SJCRH30 (cell line): ENCODE measurements around the gene MFSD11. TPM values are rescaled to one million over a fixed set of nuclear protein-coding genes. Genes with fewer than 3 reads are reported as not detected.
"Not testable (repeated sequence)": the region's sequence is repeated elsewhere in the genome, so short reads cannot be mapped to it uniquely, and the experiment has no call there.

Experiments used
- DNase-seq, 2 experiments: peaks; one replicate each; pipeline ENCODE4 v3.0.0-alpha.2; 2015 to 2020
- H3K27ac ChIP-seq: fragments of 250-450 bp; sonication (Bioruptor Pico); 2 replicates; pipeline ENCODE4 v1.5.1; 2020; ENCODE audit warnings: mild to moderate bottlenecking, moderate library complexity
- H3K27me3 ChIP-seq: fragments of 250-450 bp; sonication (Bioruptor Pico); 2 replicates; pipeline ENCODE4 v1.5.1; 2020; ENCODE audit warnings: mild to moderate bottlenecking, moderate library complexity
- H3K36me3 ChIP-seq: fragments of 250-450 bp; sonication (Bioruptor Pico); 2 replicates; pipeline ENCODE4 v1.5.1; 2020; ENCODE audit warnings: mild to moderate bottlenecking, moderate library complexity
- H3K4me1 ChIP-seq: fragments of 250-450 bp; sonication (Bioruptor Pico); 2 replicates; pipeline ENCODE4 v1.5.1; 2020; ENCODE audit warnings: mild to moderate bottlenecking, moderate library complexity
- H3K4me3 ChIP-seq: fragments of 250-450 bp; sonication (Bioruptor Pico); 2 replicates; pipeline ENCODE4 v1.5.1; 2020; ENCODE audit warnings: mild to moderate bottlenecking, moderate library complexity
- H3K9me3 ChIP-seq: fragments of 250-450 bp; sonication (Bioruptor Pico); replicated peaks from 2 replicates; pipeline ENCODE4 v1.5.1; 2020; ENCODE audit warnings: mild to moderate bottlenecking, moderate library complexity
- total RNA-seq: library from RNA; depleted of rRNA; stranded (reverse); fragments of >200 nt; shearing (Covaris generic); gene quantifications from 2 replicates; pipeline ENCODE4 v1.2.3, GENCODE V29; 2014

The MFSD11 gene
- total RNA-seq, 1 experiment from 2014 or later, result 40.4 TPM

- no peak for DNase-seq
- Histone ChIP-seq H3K36me3 (no peaks in the 10 kb centered on the region; the same call in 1 of the 2 replicates), H3K27ac (peak overlapping the region; percentile 86; the same call in 1 of the 2 replicates), H3K4me3 (peak overlapping the region; percentile 46; the same call in 1 of the 2 replicates), H3K27me3 (no peaks in the 10 kb centered on the region), H3K9me3 (no peaks in the 10 kb centered on the region), H3K4me1 (peaks cover 41% of the 10 kb centered on the region)
These were observed 36.4 kb upstream of the MFSD11 start for GRCh38 chr17:76701471-76701967.

GRCh38 chr17:76702076-76702475 lies 35.8 kb upstream of the MFSD11 start:
- no peak overlapping the region for H3K4me3 ChIP-seq
- no peaks in the 10 kb centered on the region; the same call in 1 of the 2 replicates for H3K36me3 ChIP-seq
- H3K27ac ChIP-seq, result no peak overlapping the region
- H3K9me3 ChIP-seq, result no peaks in the 10 kb centered on the region
- H3K4me1 ChIP-seq, result peaks cover 38% of the 10 kb centered on the region
- no peak for DNase-seq
- no peaks in the 10 kb centered on the region for H3K27me3 ChIP-seq

DNA sequence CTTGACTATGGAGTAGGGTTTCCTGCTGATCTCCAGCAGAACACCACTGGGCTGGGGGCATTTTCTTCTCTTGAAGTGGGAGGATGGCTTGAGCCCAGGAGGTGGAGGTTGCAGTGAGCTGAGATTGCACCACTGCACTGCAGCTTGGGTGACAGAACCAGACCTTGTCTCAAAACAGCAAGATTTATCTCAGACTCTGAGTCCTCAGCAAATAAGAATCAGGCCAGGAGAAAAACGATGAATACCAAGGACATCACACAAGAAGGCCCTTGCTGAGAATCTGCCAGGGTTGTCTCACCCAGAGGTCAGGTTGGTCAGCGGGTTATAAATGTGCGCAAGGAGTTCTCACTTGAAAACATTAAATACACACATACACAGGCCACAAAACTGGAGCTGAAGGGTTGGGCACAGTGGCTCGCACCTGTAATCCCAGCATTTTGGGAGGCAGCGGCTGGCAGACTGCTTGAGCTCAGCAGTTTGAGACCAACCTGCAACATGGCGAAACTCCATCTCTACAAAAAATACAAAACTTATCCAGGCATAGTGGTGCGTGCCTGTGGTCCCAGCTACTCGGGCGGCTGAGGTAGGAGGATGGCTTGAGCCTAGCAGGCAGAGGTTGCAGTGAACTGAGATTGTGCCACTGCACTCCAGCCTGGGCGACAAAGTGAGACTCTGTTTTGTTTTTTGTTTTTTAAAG lies 34.8 kb upstream of the MFSD11 start:
- Histone ChIP-seq H3K27me3 (no peaks in the 10 kb centered on the region), H3K36me3 (no peaks in the 10 kb centered on the region; the same call in 1 of the 2 replicates), H3K4me3 (no peak overlapping the region), H3K4me1 (peaks cover 35% of the 10 kb centered on the region), H3K27ac (no peak overlapping the region), H3K9me3 (no peaks in the 10 kb centered on the region)
- DNase-seq, result no peak

- Histone ChIP-seq H3K27ac (no peak overlapping the region), H3K36me3 (no peaks in the 10 kb centered on the region; the same call in 1 of the 2 replicates), H3K4me3 (no peak overlapping the region), H3K27me3 (no peaks in the 10 kb centered on the region), H3K9me3 (no peaks in the 10 kb centered on the region), H3K4me1 (peaks cover 34% of the 10 kb centered on the region)
- no peak for DNase-seq
These were observed 33.1 kb upstream of the MFSD11 start for GRCh38 chr17:76704805-76705204.

DNA sequence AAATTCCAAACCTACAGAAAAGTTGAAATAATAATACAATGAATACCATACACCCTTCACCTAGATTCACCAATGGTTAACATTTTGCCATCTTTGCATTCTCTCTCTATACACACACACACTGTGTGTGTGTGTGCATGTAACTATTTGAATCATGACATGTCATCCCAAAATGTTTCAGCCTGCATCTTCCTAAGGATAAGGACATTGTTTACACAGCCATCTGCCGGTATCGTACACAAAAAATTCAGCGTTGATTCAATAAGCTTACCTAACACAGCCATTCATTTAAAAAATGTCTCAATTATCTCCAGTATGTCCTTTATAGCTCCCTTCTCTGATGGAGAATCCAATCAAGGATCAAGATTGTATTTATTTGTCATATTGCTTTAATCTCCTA lies 31.1 kb upstream of the MFSD11 start:
- DNase-seq, result no peak
- H3K27me3 ChIP-seq, result no peaks in the 10 kb centered on the region
- no peaks in the 10 kb centered on the region; the same call in 1 of the 2 replicates for H3K36me3 ChIP-seq
- no peaks in the 10 kb centered on the region for H3K9me3 ChIP-seq
- H3K27ac ChIP-seq, result no peak overlapping the region
- no peak overlapping the region for H3K4me3 ChIP-seq
- H3K4me1 ChIP-seq, result peaks cover 22% of the 10 kb centered on the region

DNA sequence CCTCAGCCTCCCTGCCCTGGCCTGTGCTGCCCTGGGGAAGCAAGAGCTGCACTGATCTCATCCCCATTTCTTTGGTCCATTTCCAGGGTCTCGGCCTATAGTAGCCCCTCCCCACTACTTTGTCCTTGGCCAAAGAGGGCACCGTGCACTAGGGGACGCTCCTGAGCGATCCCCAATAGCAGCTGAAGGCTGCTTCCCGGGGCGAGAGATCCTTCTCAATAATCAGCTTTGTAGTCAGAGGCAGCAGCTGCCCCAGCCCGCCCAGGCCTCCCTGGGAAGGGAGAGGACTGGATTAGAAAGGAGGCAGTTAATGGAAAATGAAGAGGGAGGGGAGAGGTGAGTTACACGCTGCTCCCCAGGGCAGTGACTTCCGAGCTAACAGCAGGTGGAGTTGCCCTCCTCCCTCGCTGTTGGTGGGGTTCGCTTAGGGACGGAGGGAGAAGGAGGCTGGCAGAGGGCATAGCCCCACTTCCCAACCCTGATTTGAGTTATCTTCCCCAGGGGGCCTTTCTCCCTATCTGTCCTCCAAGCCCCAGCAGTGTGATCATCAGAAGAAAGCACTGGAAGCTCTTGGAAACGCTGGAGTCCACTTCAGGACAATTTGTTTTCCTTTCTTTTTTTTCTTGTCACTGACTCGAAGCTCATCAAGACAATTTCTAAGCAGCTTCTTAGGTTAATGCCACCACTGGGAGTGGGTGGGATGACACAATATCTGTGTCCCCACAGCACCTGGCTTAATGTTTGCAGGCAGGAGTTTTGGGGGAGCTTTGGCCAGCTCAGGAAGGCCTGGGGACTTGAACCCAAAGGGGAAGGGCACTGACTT lies 29.7 kb upstream of the MFSD11 start:
- Histone ChIP-seq H3K4me3 (no peak overlapping the region; the same call in 1 of the 2 replicates), H3K4me1 (peaks cover 21% of the 10 kb centered on the region), H3K27ac (peak overlapping the region; percentile 92), H3K36me3 (no peaks in the 10 kb centered on the region; the same call in 1 of the 2 replicates), H3K27me3 (no peaks in the 10 kb centered on the region), H3K9me3 (no peaks in the 10 kb centered on the region)
- DNase-seq, result peak; percentile 96 to 98

DNA sequence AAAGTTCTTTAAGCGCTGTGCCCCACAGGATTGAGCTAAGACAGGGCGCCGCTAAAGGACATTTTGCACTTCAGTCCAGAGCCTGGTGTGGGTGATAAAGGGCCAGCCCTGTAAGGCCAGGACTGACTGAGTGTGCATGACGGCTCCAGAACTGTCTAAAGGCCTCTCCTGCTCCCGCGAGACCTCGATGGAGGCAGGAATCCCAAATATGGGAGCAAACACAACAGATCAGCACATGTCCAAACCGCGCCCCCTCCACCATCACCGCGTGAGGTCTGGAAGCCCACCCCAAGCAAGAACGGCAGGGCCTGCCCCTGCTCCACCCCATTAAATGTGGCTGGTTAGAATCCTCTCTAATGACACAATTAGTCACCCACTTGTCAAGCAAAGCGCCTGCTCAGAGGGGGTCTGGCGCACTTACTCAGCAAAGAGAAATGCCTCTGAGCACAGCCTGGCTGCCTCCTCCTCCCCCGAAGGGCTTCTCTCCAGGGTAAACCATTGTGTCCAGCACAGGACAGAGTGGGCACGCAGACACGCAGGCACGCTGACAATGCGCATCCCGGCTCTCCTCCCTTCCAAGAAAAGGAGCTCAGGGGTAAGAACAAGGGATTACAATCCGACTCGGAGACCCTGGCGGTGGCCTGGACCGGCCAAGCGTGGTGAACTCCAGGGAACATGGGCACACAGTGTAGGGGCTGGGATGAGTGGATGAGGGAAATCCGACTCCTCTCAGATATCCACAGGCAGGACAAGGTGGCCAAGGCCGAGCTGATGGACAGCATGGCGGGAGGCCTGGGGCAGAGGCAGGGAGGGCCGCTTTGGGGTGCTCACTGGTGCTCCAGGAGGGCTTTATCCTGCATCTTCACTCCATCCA lies 28.6 kb upstream of the MFSD11 start:
- Histone ChIP-seq H3K4me3 (peak overlapping the region; percentile 86), H3K27me3 (no peaks in the 10 kb centered on the region), H3K9me3 (no peaks in the 10 kb centered on the region), H3K4me1 (peaks cover 21% of the 10 kb centered on the region), H3K27ac (peak overlapping the region; percentile 92), H3K36me3 (peaks cover 7% of the 10 kb centered on the region; the same call in 1 of the 2 replicates)
- DNase-seq, result peak; percentile 99

GRCh38 chr17:76709951-76710862 lies 27.7 kb upstream of the MFSD11 start:
- peak; percentile 58 to 59 for DNase-seq

GRCh38 chr17:76710863-76711611 lies 26.9 kb upstream of the MFSD11 start, which contains the start of gene MXRA7:
MXRA7 (minus strand) TSS chr17:76710965; CDS start chr17:76710946, 19 bp downstream.
- H3K27me3 ChIP-seq, result no peaks in the 10 kb centered on the region
- peak within 1 kb of the TSS; percentile 92 for H3K27ac ChIP-seq
- peak within 1 kb of the TSS; percentile 86 for H3K4me3 ChIP-seq
- H3K9me3 ChIP-seq, result no peaks in the 10 kb centered on the region
- peaks cover 21% of the 10 kb centered on the region for H3K4me1 ChIP-seq
- DNase-seq, result peak; percentile 85 to 90
- H3K36me3 ChIP-seq, result peaks cover 15% of the 10 kb centered on the region

More at GRCh38 chr17:76709951-76710862, 27.7 kb upstream of the MFSD11 start:
- H3K27ac ChIP-seq, result peak overlapping the region; percentile 92
- not testable (repeated sequence) for H3K27me3 ChIP-seq, H3K36me3 ChIP-seq, H3K9me3 ChIP-seq
- H3K4me1 ChIP-seq, result peaks cover 21% of the 10 kb centered on the region
- H3K4me3 ChIP-seq, result peak overlapping the region; percentile 86

GRCh38 chr17:76712321-76712720 lies 25.6 kb upstream of the MFSD11 start:
- not testable (repeated sequence) for H3K27ac ChIP-seq, DNase-seq, H3K9me3 ChIP-seq, H3K27me3 ChIP-seq, H3K4me3 ChIP-seq
- H3K36me3 ChIP-seq, result peaks cover 28% of the 10 kb centered on the region
- peaks cover 21% of the 10 kb centered on the region for H3K4me1 ChIP-seq

- no peak for DNase-seq
- Histone ChIP-seq H3K9me3 (no peaks in the 10 kb centered on the region), H3K4me1 (peaks cover 8% of the 10 kb centered on the region), H3K4me3 (no peak overlapping the region), H3K27ac (no peak overlapping the region), H3K27me3 (no peaks in the 10 kb centered on the region), H3K36me3 (peaks cover 40% of the 10 kb centered on the region)
These were observed 24.2 kb upstream of the MFSD11 start for GRCh38 chr17:76713765-76714164.

DNA sequence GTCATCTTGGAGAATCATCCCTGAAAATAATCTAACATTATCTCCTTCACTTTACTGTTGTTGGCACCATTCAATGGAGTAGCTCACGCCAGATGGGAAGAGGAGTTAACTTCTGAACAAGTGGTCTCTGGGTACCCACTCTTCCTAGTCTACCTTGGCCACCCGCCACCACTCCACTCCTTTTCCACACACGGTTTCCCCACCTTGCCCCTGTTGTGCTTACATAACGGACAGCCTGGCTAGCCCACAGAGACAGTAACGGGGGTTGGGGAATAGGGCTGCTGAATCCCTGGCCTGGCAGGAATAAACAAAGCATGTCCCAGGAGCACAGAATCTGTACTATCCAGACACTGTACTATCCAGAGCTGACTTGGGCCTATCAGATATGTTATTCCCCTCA lies 23.6 kb upstream of the MFSD11 start:
- Histone ChIP-seq H3K4me1 (peaks cover 6% of the 10 kb centered on the region), H3K9me3 (no peaks in the 10 kb centered on the region), H3K36me3 (peaks cover 46% of the 10 kb centered on the region), H3K27ac (no peak overlapping the region), H3K4me3 (no peak overlapping the region), H3K27me3 (no peaks in the 10 kb centered on the region)
- DNase-seq, result no peak
